Fibroblast of lung (primary cell): ENCODE data around the gene ALG3. TPM values are rescaled to one million over a fixed set of nuclear protein-coding genes. Genes with fewer than 3 reads are reported as not detected.
A peak's percentile ranks its signal among the peaks of the same experiment; 100 is the strongest.

Source experiments
- DNase-seq, 2 donors: peaks; one replicate each; pipeline versions ENCODE4 v3.0.0 to v3.0.0-alpha.2; 2010; ENCODE audit warnings: low read depth in 2 of 2
- H2AFZ ChIP-seq: 2 replicates; pipeline ENCODE4 v1.5.1; 2012; ENCODE audit warnings: low read length, control low read depth, inconsistent platforms
- H3K27ac ChIP-seq: 2 replicates; pipeline ENCODE4 v1.5.1; 2011; ENCODE audit warnings: low read length, control low read depth; ENCODE audit not compliant: insufficient read depth
- H3K27me3 ChIP-seq: 2 replicates; pipeline ENCODE4 v1.5.1; 2011; ENCODE audit warnings: mild to moderate bottlenecking, low read length; ENCODE audit not compliant: control insufficient read depth, insufficient read depth
- H3K36me3 ChIP-seq: 2 replicates; pipeline ENCODE4 v1.5.1; 2011; ENCODE audit warnings: low read length; ENCODE audit not compliant: control insufficient read depth, insufficient read depth
- H3K4me1 ChIP-seq: 2 replicates; pipeline ENCODE4 v1.5.1; 2011; ENCODE audit warnings: low read length; ENCODE audit not compliant: control insufficient read depth, insufficient read depth; ENCODE audit errors: extremely low read depth
- H3K4me2 ChIP-seq: 2 replicates; pipeline ENCODE4 v1.5.1; 2011; ENCODE audit warnings: low read length, control low read depth; ENCODE audit not compliant: insufficient read depth; ENCODE audit errors: extremely low read depth
- H3K4me3 ChIP-seq, 4 experiments: fragments of 200-600 bp in 1 of 4; sonication (generic) in 1 of 4; replicated peaks in 1 of 4; 2 replicates each; pipeline ENCODE4 v1.5.1; 2011 to 2016; ENCODE audit warnings: low read length in 4 of 4, low read depth in 3 of 4, mild to moderate bottlenecking in 3 of 4, control low read depth in 2 of 4, inconsistent platforms in 1 of 4, mixed read lengths in 1 of 4; ENCODE audit not compliant: insufficient read depth in 1 of 4; ENCODE audit errors: control extremely low read depth in 1 of 4
- H3K79me2 ChIP-seq: 2 replicates; pipeline ENCODE4 v1.5.1; 2012; ENCODE audit warnings: mild to moderate bottlenecking, low read length, inconsistent platforms; ENCODE audit not compliant: control insufficient read depth, insufficient read depth
- H3K9ac ChIP-seq: 2 replicates; pipeline ENCODE4 v1.5.1; 2011; ENCODE audit warnings: mild to moderate bottlenecking, low read length, control low read depth; ENCODE audit not compliant: insufficient read depth
- H3K9me3 ChIP-seq: 2 replicates; pipeline ENCODE4 v1.5.1; 2012; ENCODE audit warnings: low read depth, low read length; ENCODE audit not compliant: control insufficient read depth, insufficient read depth
- H4K20me1 ChIP-seq: 2 replicates; pipeline ENCODE4 v1.5.1; 2011; ENCODE audit warnings: low read length; ENCODE audit not compliant: control insufficient read depth, insufficient read depth; ENCODE audit errors: extremely low read depth
- EZH2 ChIP-seq: IDR thresholded peaks from 2 replicates; pipeline ENCODE4 v1.5.1; 2012; ENCODE audit warnings: low read length, control low read depth, mild to moderate bottlenecking; ENCODE audit errors: missing control alignments
- polyA plus RNA-seq, 2 donors: library from polyadenylated mRNA; depleted of rRNA in 1 of 2; stranded (reverse) in 1 of 2; unstranded in 1 of 2; fragments of >200 nt; gene quantifications; 2 replicates each; pipeline ENCODE4 v1.2.1, GENCODE V29; 2011 to 2012; ENCODE audit warnings: missing spikeins in 1 of 2
- total RNA-seq: library from RNA; depleted of rRNA; stranded (reverse); fragments of >200 nt; gene quantifications from 2 replicates; pipeline ENCODE4 v1.2.1, GENCODE V29; 2014
- TF ChIP-seq, protein P1 (sequence below), 2 donors: IDR thresholded peaks in 1 of 2; conservative IDR thresholded peaks in 1 of 2; 1 replicate in 1 of 2; 2 replicates in 1 of 2; pipeline ENCODE4 v1.5.1; 2011 to 2012; ENCODE audit warnings: low read length in 2 of 2, control low read depth in 1 of 2, inconsistent platforms in 1 of 2, low read depth in 1 of 2, mild to moderate bottlenecking in 1 of 2

ALG3 gene
- total and polyA plus RNA-seq, 2 donors (not counting 1 experiment from before 2014, with no cell fraction given), result 21.6 to 27.2 TPM

DNA sequence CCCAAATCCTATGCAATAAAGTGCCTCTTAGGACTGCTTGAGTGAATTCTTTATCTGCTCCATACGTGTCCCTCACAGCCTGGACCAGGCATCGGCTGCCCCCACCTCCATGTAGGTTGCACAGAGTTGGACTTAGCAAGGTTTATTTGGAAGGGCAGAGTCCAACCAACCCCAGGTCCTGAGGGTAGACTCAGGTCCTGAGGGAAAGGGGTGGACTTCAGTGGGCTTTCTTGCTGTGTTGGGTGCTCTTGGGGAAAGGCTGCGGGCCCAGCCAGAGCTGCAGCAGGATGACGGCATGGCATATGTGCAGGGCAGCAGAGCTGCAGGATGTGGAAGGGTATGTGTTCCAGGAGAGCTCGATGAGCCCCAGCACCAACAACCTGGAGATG lies 6.5 kb downstream of the ALG3 start:
- Histone ChIP-seq H3K9me3 (no peaks in the 10 kb centered on the region), H3K4me2 (no peak overlapping the region), H3K27me3 (no peaks in the 10 kb centered on the region), H3K79me2 (peaks cover 3% of the 10 kb centered on the region), H3K9ac (no peak overlapping the region), H4K20me1 (no peaks in the 10 kb centered on the region), H3K36me3 (peaks cover 11% of the 10 kb centered on the region), H2AFZ (no peak overlapping the region), H3K4me1 (no peaks in the 10 kb centered on the region), H3K27ac (no peak overlapping the region), H3K4me3 (no peak overlapping the region)
- no peak for TF ChIP-seq EZH2
- TF ChIP-seq, protein P1, sequence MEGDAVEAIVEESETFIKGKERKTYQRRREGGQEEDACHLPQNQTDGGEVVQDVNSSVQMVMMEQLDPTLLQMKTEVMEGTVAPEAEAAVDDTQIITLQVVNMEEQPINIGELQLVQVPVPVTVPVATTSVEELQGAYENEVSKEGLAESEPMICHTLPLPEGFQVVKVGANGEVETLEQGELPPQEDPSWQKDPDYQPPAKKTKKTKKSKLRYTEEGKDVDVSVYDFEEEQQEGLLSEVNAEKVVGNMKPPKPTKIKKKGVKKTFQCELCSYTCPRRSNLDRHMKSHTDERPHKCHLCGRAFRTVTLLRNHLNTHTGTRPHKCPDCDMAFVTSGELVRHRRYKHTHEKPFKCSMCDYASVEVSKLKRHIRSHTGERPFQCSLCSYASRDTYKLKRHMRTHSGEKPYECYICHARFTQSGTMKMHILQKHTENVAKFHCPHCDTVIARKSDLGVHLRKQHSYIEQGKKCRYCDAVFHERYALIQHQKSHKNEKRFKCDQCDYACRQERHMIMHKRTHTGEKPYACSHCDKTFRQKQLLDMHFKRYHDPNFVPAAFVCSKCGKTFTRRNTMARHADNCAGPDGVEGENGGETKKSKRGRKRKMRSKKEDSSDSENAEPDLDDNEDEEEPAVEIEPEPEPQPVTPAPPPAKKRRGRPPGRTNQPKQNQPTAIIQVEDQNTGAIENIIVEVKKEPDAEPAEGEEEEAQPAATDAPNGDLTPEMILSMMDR (conservative IDR thresholded peaks at IDR 0.05 in 1 of 2, IDR thresholded peaks at IDR 0.05 in 1 of 2; ENCODE audit: low read depth in 1 of 2, low read length in 2 of 2), result no peak
- DNase-seq, result no peak

DNA sequence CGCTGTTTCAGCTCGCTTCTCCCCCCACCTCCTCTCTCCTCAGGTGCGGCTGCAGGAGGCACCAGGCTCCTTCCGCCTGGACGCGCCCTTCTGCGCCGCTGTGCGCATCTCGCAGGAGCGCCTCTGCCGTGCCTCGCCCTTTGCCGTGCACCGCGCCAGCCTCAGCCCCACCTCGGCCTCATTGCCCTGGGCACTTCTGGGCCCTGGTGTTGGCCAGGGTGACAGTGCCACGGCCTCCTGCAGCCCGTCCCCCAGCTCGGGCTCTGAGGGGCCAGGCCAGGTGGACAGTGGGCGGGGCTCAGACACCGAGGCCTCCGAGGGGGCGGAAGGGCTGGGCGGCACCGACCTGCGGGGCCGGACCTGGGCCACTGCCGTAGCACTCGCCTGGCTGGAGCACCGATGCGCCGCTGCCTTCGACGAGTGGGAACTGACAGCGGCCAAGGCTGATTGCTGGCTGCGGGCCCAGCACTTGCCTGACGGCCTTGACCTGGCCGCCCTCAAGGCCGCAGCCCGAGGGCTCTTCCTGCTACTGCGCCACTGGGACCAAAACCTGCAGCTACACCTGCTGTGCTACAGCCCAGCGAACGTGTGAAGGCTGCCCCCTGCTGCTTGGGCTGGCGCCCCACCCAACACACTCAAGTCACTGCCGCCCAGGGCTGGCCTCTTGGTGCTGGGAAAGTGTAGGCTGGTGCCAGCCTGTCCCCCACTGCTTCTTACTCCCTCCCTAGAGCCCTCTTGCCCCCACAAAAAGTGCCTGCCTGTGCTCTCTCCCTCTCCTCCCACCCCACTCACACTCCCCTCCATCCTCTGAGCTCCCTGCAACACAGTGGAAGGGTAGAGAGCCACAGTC lies 7.1 kb downstream of the ALG3 start:
- no peaks in the 10 kb centered on the region for H3K9me3 ChIP-seq
- no peak overlapping the region for H3K4me2 ChIP-seq
- H3K27ac ChIP-seq, result no peak overlapping the region
- H3K36me3 ChIP-seq, result peaks cover 11% of the 10 kb centered on the region
- no peaks in the 10 kb centered on the region for H3K4me1 ChIP-seq
- no peak overlapping the region for H3K4me3 ChIP-seq
- no peaks in the 10 kb centered on the region for H3K27me3 ChIP-seq
- H2AFZ ChIP-seq, result no peak overlapping the region
- no peak overlapping the region for H3K9ac ChIP-seq
- no peaks in the 10 kb centered on the region for H4K20me1 ChIP-seq
- peak; percentile 30 to 32 for DNase-seq
- TF ChIP-seq, protein P1 (conservative IDR thresholded peaks at IDR 0.05 in 1 of 2, IDR thresholded peaks at IDR 0.05 in 1 of 2; ENCODE audit: low read depth in 1 of 2, low read length in 2 of 2), result peak; percentile 34 to 48
- no peak for TF ChIP-seq EZH2
- H3K79me2 ChIP-seq, result no peaks in the 10 kb centered on the region

DNA sequence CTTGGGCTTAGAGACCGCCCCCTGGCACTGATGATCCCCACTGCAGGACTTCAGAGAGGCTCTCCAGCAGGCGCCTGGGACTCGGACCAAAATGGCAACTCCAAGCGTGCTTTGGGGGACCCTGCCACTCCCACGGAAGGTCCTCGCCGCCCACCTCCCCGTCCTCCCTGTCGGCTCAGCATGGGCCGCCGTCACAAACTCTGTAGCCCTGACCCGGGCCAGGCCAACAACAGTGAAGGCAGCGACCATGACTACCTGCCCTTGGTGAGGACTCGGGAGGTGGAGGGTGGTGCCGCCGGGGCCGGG lies 7.7 kb downstream of the ALG3 start:
- Histone ChIP-seq H3K4me1 (no peaks in the 10 kb centered on the region), H3K4me2 (no peak overlapping the region), H3K27ac (no peak overlapping the region), H3K9me3 (no peaks in the 10 kb centered on the region), H2AFZ (no peak overlapping the region), H3K79me2 (no peaks in the 10 kb centered on the region), H3K36me3 (peaks cover 11% of the 10 kb centered on the region), H3K9ac (no peak overlapping the region), H4K20me1 (no peaks in the 10 kb centered on the region), H3K4me3 (no peak overlapping the region), H3K27me3 (no peaks in the 10 kb centered on the region)
- DNase-seq, result no peak
- no peak for TF ChIP-seq EZH2
- TF ChIP-seq, protein P1 (conservative IDR thresholded peaks at IDR 0.05 in 1 of 2, IDR thresholded peaks at IDR 0.05 in 1 of 2; ENCODE audit: low read depth in 1 of 2, low read length in 2 of 2), result no peak
